ENCODE data around the gene PKMYT1.

Gene PKMYT1

DNA sequence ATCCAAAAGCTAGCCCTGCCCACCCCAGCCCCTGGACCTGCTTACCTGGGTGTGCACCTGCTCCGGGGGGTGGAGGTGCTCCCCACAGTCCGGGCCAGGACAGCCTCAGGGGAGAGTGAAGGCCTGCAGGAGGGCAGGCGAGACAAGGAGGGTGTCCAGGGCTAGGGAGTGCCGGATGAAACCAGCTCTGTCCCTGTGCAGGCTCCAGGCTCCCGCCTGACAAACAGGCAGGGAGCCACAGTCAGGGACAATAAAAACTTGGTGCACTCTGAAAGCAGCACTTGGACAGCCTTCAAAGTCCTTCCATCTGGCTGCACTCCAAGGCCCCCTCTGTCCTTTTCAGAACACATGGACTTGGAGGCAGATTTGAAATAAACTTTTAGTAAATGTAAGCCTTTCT, 7.2 kb downstream of the PKMYT1 start:
- no peak for DNase-seq (ENCODE audit: low spot score)

DNA sequence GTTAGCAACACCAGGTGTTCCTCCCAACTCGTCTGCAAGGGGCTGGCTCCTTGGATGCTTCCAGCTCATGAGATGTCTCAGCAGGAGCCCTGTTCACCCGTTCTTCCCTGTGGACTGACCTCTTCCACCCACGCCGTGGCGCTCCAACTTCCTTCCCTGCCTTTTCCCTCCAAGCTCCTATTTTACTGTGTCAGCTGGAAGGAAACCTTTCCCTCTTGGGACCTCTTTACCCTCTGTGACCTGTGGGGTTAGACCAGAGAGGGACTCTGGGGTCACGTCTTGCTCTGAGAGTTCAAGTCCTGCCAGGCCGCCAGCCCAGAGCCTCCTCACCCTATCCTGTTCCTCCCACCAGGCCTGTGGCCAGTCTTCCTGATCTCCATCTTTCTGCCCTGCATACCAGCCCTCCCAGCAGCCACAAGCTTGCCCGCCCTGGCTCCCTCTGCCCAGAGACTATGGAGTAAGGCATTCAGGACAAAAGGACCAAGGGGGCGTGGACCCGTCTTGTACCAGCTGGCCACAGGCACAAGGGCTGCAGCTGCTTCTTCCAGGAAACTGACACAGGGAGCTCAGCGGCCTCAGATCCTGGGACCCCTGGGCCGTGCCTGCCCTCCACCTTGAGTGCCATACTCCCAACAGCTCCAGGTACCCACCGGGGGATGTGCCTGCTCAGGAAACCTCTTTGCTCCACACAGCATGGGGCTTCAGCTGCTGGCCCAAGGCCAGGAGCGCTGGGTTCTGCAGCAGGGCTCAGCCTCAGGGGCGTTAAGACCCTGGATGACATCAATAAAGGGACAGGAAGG, 8.1 kb downstream of the PKMYT1 start:
- DNase-seq (ENCODE audit: low spot score): no peak

DNA sequence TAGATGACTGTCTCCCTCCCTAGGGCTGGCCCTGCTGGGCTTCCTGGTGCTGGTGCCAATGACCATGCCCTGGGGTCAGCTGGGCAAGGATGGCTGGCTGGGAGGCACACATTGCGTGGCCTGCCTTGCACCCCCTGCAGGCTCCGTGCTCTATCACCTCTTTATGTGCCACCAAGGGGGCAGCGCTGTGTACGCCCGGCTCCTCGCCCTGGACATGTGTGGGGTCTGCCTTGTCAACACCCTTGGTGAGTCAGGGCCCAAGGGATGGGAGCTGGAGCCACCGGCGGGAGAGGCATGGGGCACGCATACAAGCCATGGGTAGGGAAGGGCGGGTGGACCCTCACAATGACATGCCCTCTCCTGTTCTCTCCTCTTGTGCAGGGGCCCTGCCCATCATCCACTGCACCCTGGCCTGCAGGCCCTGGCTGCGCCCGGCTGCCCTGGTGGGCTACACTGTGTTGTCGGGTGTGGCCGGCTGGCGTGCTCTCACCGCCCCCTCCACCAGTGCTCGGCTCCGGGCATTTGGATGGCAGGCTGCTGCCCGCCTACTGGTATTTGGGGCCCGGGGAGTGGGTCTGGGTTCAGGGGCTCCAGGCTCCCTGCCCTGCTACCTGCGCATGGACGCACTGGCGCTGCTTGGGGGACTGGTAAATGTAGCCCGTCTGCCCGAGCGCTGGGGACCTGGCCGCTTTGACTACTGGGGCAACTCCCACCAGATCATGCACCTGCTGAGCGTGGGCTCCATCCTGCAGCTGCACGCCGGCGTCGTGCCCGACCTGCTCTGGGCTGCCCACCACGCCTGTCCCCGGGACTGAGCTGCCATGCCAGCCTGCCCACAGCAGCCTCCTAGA, 8.9 kb downstream of the PKMYT1 start:
- no peak for DNase-seq (ENCODE audit: low spot score)

DNA sequence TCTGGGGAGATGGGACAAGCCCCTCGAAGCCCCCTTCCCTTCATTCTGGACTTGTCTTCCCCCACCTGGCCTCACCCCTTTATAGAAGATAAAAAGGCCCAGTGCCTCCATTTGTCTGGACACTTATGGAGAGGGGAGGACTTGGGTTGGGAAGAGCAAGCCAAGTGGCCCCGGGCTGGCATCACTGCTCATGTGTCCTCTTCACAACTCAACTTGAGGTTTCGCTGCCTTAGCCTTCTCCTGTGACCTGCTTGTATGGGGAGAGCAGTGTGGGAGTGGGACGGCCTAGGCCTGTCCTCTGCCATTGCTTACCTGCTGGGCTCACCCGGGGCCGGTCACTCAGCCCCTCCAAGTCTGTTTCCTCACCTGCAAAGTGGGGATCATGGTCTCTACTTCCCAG, 9.7 kb downstream of the PKMYT1 start:
- DNase-seq (ENCODE audit: low spot score): no peak

DNA sequence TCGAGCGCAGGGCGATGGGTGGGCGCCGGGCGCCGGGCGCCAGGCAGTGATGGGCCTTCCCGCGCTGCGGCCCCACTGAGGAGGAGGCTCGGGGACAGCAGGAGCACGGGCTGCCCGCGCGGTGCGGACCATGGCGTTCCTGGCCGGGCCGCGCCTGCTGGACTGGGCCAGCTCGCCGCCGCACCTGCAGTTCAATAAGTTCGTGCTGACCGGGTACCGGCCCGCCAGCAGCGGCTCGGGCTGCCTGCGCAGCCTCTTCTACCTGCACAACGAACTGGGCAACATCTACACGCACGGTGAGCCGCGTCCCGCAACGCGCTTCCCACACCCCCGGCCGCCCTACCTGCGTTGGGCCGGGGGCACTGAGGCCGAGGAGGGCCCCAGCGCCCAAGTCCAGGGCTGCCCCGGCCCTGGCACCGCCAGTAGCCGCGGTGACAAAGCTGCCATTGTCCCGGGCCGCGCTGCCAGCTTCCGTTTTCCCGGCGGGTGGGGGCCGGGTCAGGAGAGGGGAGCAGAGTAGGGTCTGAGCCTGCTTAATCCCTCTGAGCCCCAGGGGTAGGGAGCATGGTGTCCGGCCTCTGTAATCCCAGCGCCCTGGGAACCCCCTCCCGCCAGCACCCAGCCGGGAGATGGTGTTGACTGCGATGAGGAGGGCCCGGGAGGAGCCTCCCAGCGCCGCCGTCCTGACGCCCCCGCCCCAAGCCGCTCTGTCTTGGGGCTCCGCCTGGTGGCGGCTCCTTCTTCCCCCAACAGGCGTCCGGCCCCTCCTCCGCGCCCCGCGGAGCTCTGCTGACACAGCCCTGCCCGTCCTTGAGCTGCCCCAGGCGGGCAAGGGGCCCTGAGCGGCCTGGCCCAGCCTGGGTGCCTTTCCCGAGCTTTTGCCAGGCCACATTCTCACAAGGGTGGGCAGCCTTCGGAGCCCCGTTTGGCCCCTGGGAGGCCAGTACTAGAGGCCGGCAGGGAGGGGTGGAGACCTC, 10.4 kb downstream of the PKMYT1 start:
- peak; percentile 69 for DNase-seq (ENCODE audit: low spot score)

DNA sequence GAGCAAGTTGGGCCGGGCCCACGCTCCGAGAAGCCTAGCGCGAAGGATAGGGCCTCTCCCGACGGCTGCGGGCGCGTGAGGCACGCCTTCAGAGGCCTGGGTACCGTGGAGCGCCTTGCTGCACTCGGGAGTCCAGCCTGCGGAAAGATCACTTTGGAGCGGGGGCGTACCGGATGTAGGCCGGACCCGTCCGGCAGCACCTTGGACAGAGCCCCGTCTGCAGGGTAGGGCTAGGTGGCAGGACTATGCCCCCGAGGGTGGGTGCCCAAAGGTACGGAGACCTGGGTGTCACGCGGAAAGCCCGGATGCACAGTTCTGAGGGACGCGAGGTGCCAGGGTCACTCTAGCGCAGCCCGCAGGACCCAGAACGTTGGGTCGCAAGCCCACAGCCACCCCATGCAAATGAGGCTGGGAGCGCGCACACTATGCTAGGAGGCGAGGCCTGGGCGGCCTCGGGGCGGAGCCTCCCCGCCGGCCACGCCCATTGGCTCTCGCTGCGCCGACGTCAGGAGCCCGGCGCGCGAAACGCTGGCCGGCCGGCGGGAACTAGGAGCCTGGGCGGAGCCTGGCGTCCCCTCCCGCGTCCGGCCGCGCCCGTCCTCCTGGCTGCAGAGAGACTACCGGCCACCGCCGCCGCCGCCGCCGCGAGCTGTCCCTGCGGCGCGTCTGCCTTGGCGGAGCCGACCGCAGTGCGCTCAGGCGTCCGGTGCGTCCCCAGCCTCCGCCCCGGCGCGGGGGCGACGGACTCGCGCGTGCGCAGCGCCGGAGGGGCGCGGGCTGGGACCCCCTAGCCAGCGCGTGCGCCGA, 11.3 kb downstream of the PKMYT1 start, which contains the start of gene PAQR4:
Gene PAQR4 (plus strand): TSS at position 611 of the 807 bp plus-strand sequence. CDS start 327 bp downstream, outside the sequence.
- peak; percentile 91 for DNase-seq (ENCODE audit: low spot score)

DNA sequence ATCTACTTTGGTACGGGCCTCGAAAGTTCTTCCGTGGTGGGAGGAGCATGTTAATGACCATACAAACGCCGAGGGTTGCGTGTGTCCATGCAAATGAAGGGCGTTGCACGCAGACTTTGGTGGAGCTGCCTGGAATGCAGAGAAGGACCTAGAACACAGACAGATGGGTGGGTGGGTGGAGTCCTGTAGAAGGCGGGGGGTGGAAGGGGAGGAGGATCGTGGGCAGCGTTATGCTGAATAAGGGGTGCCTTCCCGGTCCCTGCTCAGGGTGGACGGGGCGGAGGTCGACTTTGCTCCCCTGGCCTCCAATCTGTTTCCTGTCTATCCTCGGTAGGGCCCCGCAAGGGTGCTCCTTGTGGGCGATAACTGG, 11.9 kb downstream of the PKMYT1 start:
- no peak for DNase-seq (ENCODE audit: low spot score)

DNA sequence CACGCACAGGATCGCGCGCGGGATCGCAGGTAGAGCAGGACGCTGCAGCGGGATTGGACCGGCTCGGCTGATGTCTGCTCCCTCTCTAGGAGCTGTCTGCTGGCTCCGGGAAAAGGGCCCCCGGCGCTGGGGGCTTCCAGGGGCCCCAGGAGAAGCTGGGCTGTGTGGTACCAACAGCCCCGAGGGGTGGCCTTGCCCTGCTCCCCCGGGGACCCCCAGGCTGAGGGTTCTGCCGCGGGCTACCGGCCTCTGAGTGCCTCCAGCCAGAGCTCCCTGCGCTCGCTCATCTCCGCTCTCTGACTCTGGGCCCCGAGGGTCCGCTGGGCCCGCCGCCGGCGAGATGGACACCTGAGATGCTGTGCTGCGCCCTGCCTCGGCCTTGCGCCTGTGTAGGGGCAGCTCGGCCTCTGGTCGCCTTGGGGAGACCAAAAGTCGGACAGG, 12.5 kb downstream of the PKMYT1 start:
- DNase-seq (ENCODE audit: low spot score): no peak

DNA sequence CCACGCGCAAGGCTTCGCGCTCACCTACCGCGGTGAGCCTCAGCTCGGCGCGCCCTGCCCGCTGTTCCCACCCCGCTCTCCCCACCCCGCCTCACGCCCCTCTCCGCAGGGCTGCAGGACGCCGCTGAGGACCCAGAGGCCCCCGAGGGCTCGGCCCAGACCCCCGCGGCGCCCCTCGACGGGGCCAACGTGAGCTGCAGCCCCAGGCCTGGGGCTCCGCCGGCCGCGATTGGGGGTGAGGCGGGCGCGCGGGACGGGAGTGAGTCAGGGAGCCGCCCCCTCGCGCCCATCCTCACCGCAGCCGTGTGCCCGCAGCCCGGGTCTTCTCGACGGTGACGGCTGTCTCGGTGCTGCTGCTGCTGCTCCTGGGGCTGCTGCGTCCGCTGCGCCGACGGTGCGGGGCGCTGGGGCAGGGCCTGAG, 13.0 kb downstream of the PKMYT1 start:
- no peak for DNase-seq (ENCODE audit: low spot score)

DNA sequence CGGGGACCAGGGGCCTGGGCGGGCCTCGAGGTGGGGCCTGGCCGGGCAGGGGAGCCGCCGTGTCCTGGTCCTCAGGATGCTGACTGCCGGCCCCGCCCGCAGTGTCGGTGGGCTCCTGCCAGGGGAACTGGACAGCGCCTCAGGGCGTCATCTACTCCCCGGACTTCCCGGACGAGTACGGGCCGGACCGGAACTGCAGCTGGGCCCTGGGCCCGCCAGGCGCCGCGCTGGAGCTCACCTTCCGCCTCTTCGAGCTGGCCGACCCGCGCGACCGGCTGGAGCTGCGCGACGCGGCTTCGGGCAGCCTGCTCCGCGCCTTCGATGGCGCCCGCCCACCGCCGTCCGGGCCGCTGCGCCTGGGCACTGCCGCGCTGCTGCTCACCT, 13.4 kb downstream of the PKMYT1 start:
- no peak for DNase-seq (ENCODE audit: low spot score)

DNA sequence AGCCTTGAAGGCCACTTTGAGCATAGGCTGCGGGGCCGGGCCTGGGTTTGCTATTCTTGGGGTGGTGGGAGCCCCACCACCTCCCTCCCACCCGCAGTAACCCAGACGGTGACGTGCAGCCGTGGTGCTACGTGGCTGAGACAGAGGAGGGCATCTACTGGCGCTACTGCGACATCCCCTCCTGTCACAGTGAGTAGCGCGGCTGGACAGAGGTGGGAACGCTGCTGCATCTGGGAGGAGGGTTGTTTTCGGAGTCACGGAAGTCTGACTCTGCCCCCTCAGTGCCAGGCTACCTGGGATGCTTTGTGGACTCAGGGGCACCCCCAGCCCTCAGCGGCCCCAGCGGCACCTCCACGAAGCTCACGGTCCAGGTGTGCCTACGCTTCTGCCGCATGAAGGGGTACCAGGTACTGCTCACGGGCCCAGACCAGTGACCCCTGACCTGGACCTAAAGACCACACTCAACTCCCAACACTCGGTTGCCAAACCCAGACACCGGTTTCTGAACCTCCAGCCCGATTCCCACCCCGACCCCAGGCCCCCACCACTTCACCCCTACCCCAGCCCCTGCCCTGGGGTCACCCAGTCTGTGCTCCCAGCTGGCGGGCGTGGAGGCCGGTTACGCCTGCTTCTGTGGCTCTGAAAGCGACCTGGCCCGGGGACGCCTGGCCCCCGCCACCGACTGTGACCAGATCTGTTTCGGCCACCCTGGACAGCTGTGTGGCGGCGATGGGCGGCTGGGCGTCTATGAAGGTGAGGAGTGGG, 14.0 kb downstream of the PKMYT1 start:
- no peak for DNase-seq (ENCODE audit: low spot score)

DNA sequence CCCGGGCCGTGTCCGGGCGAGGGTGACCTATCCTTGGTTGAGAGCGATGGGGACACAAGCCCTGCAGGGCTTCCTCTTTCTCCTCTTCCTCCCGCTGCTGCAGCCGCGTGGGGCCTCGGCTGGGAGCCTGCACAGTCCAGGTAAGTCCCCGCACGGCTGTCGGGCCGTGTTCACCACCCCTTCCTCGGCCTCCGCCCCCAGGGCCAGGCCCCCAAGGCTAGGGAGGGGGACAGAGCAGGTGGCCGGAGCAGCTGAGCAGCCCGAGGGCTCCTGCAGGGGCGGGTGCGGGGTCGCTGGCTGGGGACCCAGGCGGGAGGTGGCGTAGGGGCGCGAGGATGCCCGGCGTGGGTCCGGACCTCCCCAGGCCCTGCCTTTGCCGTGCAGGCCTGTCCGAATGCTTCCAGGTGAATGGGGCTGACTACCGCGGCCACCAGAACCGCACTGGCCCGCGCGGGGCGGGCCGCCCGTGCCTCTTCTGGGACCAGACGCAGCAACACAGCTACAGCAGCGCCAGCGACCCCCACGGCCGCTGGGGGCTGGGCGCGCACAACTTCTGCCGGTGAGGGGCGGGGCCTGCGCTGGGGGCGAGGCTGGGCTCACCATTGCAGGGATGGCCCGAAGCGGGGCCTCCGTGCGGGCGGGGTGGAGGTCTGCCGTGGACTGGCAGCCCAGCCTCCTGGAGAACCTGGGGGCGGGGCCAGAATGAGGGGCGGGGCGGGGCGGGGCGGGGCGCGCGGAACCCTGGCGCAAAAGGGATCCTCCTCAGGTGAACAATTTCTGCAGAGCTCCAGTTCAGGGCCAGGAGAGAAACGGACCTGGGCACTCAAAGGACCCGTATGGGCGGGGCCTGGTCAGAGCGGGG, 15.5 kb downstream of the PKMYT1 start:
- DNase-seq (ENCODE audit: low spot score): no peak

DNA sequence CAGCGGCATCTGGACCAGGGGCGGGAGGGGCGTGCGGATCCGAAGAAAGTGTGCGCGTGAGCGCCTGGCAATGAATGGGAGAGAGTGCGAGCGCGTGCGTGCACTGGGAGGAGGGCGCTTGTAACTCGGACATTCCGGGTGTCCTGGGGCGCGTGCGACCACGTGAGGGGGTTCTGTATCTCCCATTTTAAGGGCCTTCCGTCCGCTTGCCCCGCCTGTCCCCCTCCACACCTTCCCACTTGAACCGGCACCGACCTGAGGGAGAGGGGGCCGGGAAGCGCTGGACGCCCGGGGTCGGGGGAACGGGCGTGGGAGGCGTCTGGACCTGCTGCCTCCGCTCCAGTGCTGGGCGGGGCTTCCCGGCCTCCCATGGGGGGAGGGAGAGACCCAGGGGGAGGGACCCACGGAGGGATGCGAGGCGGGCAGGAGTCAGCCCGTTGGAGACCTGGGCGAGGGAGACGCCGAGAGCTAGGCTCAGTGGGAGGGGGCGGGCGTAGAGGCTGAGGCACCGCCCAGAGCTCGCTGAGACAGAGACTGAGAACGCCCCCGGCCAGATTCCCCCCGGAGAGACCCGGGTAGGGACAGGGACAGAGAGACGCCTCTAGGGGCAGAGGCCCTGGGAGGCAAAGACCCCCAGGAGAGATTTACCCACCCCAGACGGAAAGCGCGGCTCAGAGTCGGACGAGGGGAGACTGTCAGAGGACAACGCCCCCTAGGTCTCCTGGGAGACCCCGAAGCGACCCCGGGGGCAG, 16.3 kb downstream of the PKMYT1 start, which contains the start of gene KREMEN2:
Gene KREMEN2 (plus strand): TSS at position 553 of the 752 bp plus-strand sequence. CDS start 246 bp downstream, outside the sequence.
- DNase-seq (ENCODE audit: low spot score): no peak

DNA sequence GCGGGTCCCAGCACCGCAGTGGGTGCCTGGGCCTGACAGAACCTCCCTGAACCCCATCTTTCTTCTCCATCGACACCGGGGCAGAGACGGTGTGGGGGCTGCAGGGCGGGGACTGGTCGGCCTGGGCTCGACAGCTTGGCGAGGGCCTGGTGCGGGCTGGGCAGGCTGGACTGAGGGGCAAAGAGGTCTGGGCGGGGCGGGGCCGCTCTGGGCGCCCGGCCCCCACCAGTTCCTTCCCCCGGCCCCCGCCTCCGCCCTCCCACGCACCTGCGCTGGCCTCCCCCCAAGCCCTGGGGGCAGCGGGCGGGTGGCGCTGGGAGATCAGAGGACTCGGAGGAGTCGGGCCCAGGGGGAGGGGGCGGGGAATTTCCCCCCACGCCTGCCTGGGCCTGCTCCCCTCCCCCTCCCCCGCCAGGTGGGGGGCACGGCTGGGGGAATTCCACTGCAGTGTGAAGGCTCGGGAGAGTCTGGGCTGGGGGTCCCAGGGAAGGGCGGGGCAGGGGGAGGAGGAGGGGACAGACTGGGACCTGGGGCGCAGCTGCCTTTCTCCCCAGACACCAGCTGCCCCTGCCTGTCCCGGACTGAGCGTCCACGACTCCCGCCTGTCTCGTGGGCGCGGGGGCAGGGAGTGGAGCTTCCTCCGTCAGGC, 17.0 kb downstream of the PKMYT1 start:
- no peak for DNase-seq (ENCODE audit: low spot score)

DNA sequence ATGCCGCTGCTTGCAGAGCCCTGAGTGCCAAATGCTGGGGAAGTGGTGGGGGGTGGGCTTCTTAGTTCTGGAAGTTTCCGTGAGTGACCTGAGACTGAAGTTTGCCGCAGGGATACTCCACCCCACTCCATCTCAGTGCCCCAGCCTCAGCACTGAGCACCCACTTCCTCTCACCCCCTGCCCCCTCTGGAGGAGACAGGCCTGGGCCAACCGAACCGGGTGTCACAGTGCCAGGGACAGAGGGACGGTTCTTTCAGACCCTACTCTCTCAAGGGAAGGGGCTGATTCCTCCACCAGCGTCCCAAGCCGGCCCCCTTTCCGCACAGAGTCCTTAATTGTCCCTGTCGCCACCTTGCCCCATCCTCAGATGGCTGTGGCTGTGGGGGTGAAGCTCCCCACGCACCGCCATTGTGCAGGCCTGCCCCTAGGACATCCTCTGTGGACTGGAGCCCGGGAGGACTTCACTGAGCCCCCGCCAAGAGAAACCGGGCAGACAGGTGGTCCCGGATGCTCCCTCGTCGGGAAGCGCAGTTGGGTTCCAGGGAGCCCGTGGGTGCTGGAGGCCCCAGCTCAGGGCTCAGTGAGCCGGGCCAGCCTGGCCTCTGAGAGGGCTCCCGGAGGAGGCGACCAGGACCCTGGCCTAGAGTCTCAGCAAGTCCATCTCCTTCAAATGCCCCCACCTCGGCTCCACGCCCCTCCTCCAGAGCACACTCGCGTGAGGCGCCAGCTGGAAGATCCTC, 17.7 kb downstream of the PKMYT1 start:
- DNase-seq (ENCODE audit: low spot score): no peak

DNA sequence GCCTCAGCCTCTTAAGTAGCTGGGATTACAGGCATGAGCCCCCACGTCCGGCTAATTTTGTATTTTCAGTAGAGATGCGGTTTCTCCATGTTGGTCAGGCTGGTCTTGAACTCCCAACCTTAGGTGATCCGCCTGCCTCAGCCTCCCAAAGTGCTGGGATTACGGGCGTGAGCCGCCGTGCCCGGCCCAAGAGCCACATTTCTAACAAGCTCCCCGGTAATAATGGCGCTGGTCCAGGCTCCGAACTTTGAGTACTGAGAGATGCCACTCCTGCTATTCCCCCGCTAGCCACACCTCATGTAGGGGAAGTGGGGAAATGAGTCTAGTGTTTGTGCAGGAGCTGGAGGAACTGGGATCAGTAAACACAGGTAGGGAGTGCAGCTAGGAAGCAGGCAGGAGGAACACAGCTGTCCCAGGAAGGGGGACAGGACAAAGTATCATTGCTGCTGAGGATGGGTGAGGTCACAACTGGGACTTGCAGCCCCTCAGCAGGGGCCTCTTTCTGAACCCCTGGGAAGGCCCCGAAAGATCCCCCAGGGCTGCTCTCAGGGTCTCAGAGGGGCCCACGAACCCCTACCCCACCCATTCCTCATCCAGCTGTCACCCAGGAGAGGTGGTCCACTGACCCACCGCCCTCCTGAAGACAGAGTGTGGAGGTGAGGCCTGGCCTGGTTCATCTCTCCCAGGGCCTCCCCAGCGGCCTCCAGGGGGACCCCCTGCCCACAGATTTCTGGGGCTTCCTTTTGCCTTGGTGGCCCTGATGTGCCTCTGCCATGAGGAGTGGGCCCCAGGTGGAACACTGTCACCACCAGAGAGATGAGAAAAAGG, 19.8 kb downstream of the PKMYT1 start:
- DNase-seq (ENCODE audit: low spot score): no peak

Measured in kidney capillary endothelial cell (primary cell).